HepG2 (cell line): ENCODE measurements around the gene APBA1. TPM values are rescaled to one million over a fixed set of nuclear protein-coding genes. Genes with fewer than 3 reads are reported as not detected.

Experiments
- ATAC-seq: fragments of 200-7000 bp; cut with Tn5 transposase; 3 replicates; pipeline ENCODE4 v1.9.1; 2020; ENCODE audit warnings: mild to moderate bottlenecking, moderate library complexity
- BruUV-seq: library from RNA; stranded (reverse); fragments of 400-500 nt; replicated peaks from 2 replicates; lab custom pipeline; 2021; lab: Mats Ljungman, UMichigan
- CTCF ChIA-PET: fragments of 300-600 bp; formaldehyde crosslinking; extraction: SDS; loops from one replicate; lab custom pipeline; 2021; ENCODE audit warnings: low total read pairs, inconsistent platforms, low intra/inter-chr PET ratio; lab: Yijun Ruan, JAX
- POLR2A ChIA-PET: fragments of 350-600 bp; sonication (Branson Sonifier 250); formaldehyde crosslinking; loops from one replicate; lab custom pipeline; 2020; ENCODE audit warnings: antibody characterized with exemption, inconsistent platforms; lab: Yijun Ruan, JAX
- DNase-seq: peaks from one replicate; pipeline ENCODE4 v3.0.0-alpha.2; 2015; ENCODE audit warnings: low spot score
- FAIRE-seq: peaks from 3 replicates; lab custom pipeline; 2011; peaks lifted over from hg19 to GRCh38; lab: Jason Lieb, UNC
- H2AFZ ChIP-seq: one replicate; pipeline ENCODE4 v1.6.1; 2011; ENCODE audit warnings: low read length, inconsistent platforms
- H3K27ac ChIP-seq: fragments of 300-600 bp; 3 replicates; pipeline ENCODE4 v1.8.0; 2011; ENCODE audit warnings: mixed run types, mild to moderate bottlenecking, mixed read lengths, low read length, inconsistent platforms; ENCODE audit not compliant: insufficient read depth; ENCODE audit errors: extremely low read length
- H3K27me3 ChIP-seq, 2 experiments: fragments of 200-600 bp in 1 of 2; 2 replicates in 1 of 2; 3 replicates in 1 of 2; pipeline versions ENCODE4 v1.6.0 to v1.8.0; 2011; ENCODE audit warnings: low read length in 2 of 2, mild to moderate bottlenecking in 2 of 2, moderate library complexity in 2 of 2, inconsistent platforms in 1 of 2; ENCODE audit not compliant: insufficient read depth in 2 of 2, control insufficient read depth in 1 of 2
- H3K36me3 ChIP-seq, 2 experiments: fragments of 200-600 bp in 1 of 2; replicated peaks in 1 of 2; 2 replicates in 1 of 2; 3 replicates in 1 of 2; pipeline versions ENCODE4 v1.5.1 to v1.8.0; 2011; ENCODE audit warnings: low read length in 2 of 2, inconsistent platforms in 1 of 2; ENCODE audit not compliant: insufficient read depth in 2 of 2, control insufficient read depth in 1 of 2
- H3K4me1 ChIP-seq: 2 replicates; pipeline ENCODE4 v1.5.1; 2012; ENCODE audit warnings: low read length, inconsistent platforms; ENCODE audit not compliant: insufficient read depth
- H3K4me2 ChIP-seq: 2 replicates; pipeline ENCODE4 v1.6.0; 2011; ENCODE audit warnings: low read depth, low read length, inconsistent platforms
- H3K4me3 ChIP-seq, 3 experiments: fragments of 200-600 bp in 1 of 3; sonication (generic), shearing (Covaris generic) in 1 of 3; replicated peaks in 1 of 3; 2 replicates each; pipeline ENCODE4 v1.5.1; 2011 to 2016; ENCODE audit warnings: low read length in 3 of 3, inconsistent platforms in 2 of 3, low read depth in 2 of 3, mild to moderate bottlenecking in 2 of 3, control low read depth in 1 of 3, mixed read lengths in 1 of 3; ENCODE audit not compliant: insufficient read depth in 1 of 3
- H3K79me2 ChIP-seq: one replicate; pipeline ENCODE4 v1.6.1; 2011; ENCODE audit warnings: low read length, inconsistent platforms; ENCODE audit not compliant: insufficient read depth
- H3K9ac ChIP-seq: 2 replicates; pipeline ENCODE4 v1.6.0; 2011; ENCODE audit warnings: mild to moderate bottlenecking, low read depth, low read length, inconsistent platforms; ENCODE audit not compliant: insufficient read depth
- H3K9me3 ChIP-seq: 2 replicates; pipeline ENCODE4 v1.5.1; 2012; ENCODE audit warnings: mild to moderate bottlenecking, low read length
- H4K20me1 ChIP-seq: 2 replicates; pipeline ENCODE4 v1.6.0; 2011; ENCODE audit warnings: inconsistent platforms, mild to moderate bottlenecking, low read length, moderate library complexity; ENCODE audit not compliant: insufficient read depth
- ELF3 ChIP-seq: IDR thresholded peaks from 2 replicates; pipeline ENCODE4 v1.6.1; 2016; ENCODE audit warnings: missing genetic modification reagents, missing compliant biosample characterization
- GATAD2A ChIP-seq: IDR thresholded peaks from 2 replicates; pipeline ENCODE4 v1.6.1; 2016
- GPN1 ChIP-seq: sonication (generic); formaldehyde crosslinking; IDR thresholded peaks from 2 replicates; pipeline ENCODE4 v1.5.1; 2020; ENCODE audit warnings: missing genetic modification reagents, borderline replicate concordance
- HNF4A ChIP-seq: sonication (generic); formaldehyde crosslinking; IDR thresholded peaks from 2 replicates; pipeline ENCODE4 v1.4.0; 2020; ENCODE audit warnings: missing genetic modification reagents
- MEIS2 ChIP-seq: sonication (generic); formaldehyde crosslinking; IDR thresholded peaks from 2 replicates; pipeline ENCODE4 v1.9.0; 2021; ENCODE audit warnings: mild to moderate bottlenecking, missing genetic modification reagents
- PHF20 ChIP-seq: sonication (generic); formaldehyde crosslinking; IDR thresholded peaks from 2 replicates; pipeline ENCODE4 v1.5.0; 2020; ENCODE audit warnings: mild to moderate bottlenecking, missing genetic modification reagents
- SIX1 ChIP-seq: sonication (generic); formaldehyde crosslinking; IDR thresholded peaks from 2 replicates; pipeline ENCODE4 v1.4.0; 2020; ENCODE audit warnings: missing genetic modification reagents, borderline replicate concordance
- ZBTB7A ChIP-seq: sonication (generic); formaldehyde crosslinking; IDR thresholded peaks from 2 replicates; pipeline ENCODE4 v1.8.0; 2022; ENCODE audit warnings: mild to moderate bottlenecking, missing genetic modification reagents
- ZC3H4 ChIP-seq: sonication (generic); formaldehyde crosslinking; IDR thresholded peaks from 2 replicates; pipeline ENCODE4 v1.4.0; 2020; ENCODE audit warnings: missing genetic modification reagents, borderline replicate concordance
- ZNF333 ChIP-seq: sonication (generic); formaldehyde crosslinking; IDR thresholded peaks from 2 replicates; pipeline ENCODE4 v1.4.0; 2020; ENCODE audit warnings: mild to moderate bottlenecking, missing genetic modification reagents, borderline replicate concordance
- ZNF350 ChIP-seq: sonication (generic); formaldehyde crosslinking; IDR thresholded peaks from 2 replicates; pipeline ENCODE4 v1.4.0; 2020; ENCODE audit warnings: mild to moderate bottlenecking, low read depth, missing genetic modification reagents, borderline replicate concordance
- ZNF501 ChIP-seq: sonication (generic); formaldehyde crosslinking; IDR thresholded peaks from 2 replicates; pipeline ENCODE4 v1.5.1; 2020; ENCODE audit warnings: mild to moderate bottlenecking, moderate library complexity, missing genetic modification reagents
- ZNF644 ChIP-seq: IDR thresholded peaks from 2 replicates; pipeline ENCODE4 v1.6.1; 2016; ENCODE audit warnings: low read depth
- ZNF670 ChIP-seq: sonication (generic); formaldehyde crosslinking; IDR thresholded peaks from 2 replicates; pipeline ENCODE4 v1.8.0; 2022; ENCODE audit warnings: mild to moderate bottlenecking, missing genetic modification reagents, borderline replicate concordance
- WGBS: methylation state at CpG from one replicate; pipeline ENCODE4 v1.1.6; 2017; ENCODE audit warnings: low lambda C conversion rate; 5-methylcytosine and 5-hydroxymethylcytosine counted together
- in situ Hi-C: cut with HindIII; loops from 2 replicates; pipeline ENCODE4 v1.10.0; 2017; ENCODE audit warnings: low pct_unique_long_range_greater_than_20kb; ENCODE audit not compliant: extremely low pct_ligation_motif_present
- intact Hi-C: fragments of 100-400 bp; cut with micrococcal nuclease; formaldehyde crosslinking; loops from one replicate; pipeline ENCODE4 v1.10.0; 2022; ENCODE audit not compliant: unreplicated experiment
- polyA plus RNA-seq, 8 experiments: library from polyadenylated mRNA; depleted of rRNA in 3 of 8; stranded (reverse) in 7 of 8; unstranded in 1 of 8; fragments of >200 nt; fragmentation: Illumina TruSeq in 4 of 8; extraction: Trizol in 4 of 8; gene quantifications; 2 replicates each; pipeline versions ENCODE4 v1.2.1 to v1.2.3, GENCODE V29; 2011 to 2016; ENCODE audit warnings: low read depth in 4 of 8, missing spikeins in 1 of 8, mixed read lengths in 1 of 8; ENCODE audit not compliant: insufficient read depth in 1 of 8
- total RNA-seq, 5 experiments: library from RNA; depleted of rRNA; stranded (reverse); fragments of >200 nt; fragmentation: Illumina TruSeq; extraction: Trizol; gene quantifications; 2 replicates each; pipeline ENCODE4 v1.2.3, GENCODE V29; 2016; ENCODE audit warnings: low read depth in 1 of 5
- TF ChIP-seq, protein P1 (sequence below): sonication (generic); formaldehyde crosslinking; IDR thresholded peaks from 2 replicates; pipeline ENCODE4 v1.4.0; 2020; ENCODE audit warnings: mild to moderate bottlenecking, missing genetic modification reagents, borderline replicate concordance
- TF ChIP-seq, protein P2 (sequence below): sonication (generic); formaldehyde crosslinking; IDR thresholded peaks from 2 replicates; pipeline ENCODE4 v1.4.0; 2020; ENCODE audit warnings: mild to moderate bottlenecking, missing genetic modification reagents

APBA1 gene
- total and polyA plus RNA-seq, 2 of the 13 experiments (the other 11 are each of a cell fraction or from before 2014, with no cell fraction given): 0.15 TPM; not detected in 1

DNA sequence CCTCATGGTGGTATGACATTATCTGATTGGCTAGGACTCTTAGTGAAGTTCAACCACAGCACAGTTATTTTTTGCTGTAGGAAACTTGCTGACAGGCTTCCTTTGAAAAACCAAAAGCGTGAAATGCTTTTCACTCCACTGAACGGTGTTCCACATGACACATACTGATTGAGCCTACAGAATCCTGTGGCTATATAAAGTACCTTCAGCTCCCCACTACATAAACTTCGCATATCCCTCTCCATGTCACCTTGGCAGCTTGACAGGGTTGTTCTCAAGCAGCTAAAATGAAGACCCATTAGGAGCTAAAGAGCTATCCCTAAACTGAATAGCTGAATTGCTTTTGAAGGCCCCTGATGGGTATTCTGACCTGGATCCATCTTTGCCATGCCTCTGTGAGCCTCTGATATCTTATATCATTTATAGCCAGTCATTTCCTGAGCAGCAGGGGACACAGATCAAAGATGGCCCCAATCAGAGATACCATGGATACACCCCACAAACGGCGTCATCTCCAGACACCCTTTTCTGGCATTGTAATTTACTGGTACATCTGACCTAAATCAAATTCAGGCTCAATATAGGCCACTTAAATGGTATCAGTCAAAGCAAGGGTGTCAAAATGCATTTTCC, 91.5 kb downstream of the APBA1 start (continued):
- TF ChIP-seq, protein P1, sequence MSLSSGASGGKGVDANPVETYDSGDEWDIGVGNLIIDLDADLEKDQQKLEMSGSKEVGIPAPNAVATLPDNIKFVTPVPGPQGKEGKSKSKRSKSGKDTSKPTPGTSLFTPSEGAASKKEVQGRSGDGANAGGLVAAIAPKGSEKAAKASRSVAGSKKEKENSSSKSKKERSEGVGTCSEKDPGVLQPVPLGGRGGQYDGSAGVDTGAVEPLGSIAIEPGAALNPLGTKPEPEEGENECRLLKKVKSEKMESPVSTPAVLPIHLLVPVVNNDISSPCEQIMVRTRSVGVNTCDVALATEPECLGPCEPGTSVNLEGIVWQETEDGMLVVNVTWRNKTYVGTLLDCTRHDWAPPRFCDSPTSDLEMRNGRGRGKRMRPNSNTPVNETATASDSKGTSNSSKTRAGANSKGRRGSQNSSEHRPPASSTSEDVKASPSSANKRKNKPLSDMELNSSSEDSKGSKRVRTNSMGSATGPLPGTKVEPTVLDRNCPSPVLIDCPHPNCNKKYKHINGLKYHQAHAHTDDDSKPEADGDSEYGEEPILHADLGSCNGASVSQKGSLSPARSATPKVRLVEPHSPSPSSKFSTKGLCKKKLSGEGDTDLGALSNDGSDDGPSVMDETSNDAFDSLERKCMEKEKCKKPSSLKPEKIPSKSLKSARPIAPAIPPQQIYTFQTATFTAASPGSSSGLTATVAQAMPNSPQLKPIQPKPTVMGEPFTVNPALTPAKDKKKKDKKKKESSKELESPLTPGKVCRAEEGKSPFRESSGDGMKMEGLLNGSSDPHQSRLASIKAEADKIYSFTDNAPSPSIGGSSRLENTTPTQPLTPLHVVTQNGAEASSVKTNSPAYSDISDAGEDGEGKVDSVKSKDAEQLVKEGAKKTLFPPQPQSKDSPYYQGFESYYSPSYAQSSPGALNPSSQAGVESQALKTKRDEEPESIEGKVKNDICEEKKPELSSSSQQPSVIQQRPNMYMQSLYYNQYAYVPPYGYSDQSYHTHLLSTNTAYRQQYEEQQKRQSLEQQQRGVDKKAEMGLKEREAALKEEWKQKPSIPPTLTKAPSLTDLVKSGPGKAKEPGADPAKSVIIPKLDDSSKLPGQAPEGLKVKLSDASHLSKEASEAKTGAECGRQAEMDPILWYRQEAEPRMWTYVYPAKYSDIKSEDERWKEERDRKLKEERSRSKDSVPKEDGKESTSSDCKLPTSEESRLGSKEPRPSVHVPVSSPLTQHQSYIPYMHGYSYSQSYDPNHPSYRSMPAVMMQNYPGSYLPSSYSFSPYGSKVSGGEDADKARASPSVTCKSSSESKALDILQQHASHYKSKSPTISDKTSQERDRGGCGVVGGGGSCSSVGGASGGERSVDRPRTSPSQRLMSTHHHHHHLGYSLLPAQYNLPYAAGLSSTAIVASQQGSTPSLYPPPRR (CRISPR knock-in tag): 0 out of 2 replicates have a peak, but pooled peaks have one; percentile 8
- no peak for TF ChIP-seq ELF3 (CRISPR knock-in tag)

DNA sequence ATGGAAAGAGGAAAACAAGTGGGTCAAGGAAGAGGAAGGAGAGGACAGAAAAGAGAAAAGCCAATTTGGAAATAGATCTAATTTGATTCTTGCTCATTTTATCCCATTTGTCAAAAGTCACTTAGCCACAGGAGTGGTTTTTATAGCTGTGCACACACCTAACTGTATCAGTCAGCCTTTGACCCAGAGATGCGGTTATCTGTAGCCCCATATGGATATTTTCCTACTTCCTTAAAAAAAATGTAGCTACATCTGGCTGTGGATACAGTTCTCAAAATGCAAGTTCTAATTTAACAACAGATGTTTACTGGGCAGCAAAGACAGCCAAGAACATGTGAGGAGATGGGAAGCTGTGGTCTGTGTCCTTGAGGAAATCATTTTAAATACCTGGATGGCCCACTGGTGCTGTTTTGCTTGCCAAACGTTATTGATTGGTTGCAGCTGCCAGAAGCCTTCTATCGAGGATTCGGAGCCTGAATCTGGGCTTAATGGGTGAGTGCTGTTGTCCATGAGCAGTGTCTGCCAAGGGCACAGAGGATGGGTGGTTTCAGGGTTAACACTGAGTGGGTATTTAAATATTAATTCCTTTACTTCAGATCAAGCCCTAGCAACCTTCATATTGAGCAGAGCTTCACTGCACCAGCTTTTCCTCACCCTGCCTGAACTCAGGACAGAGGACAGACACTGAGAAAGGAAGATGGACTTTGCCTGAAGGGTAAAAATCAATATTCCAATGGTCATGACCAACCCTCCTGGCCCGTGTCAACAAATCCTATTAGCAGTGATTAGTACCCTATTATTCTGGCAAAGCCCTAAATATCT, 92.2 kb downstream of the APBA1 start:
- no TSS peak for BruUV-seq
- in situ Hi-C loops (no loop called here), intact Hi-C loops (no loop called here)
- Histone ChIP-seq H3K4me1 (peaks cover 35% of the 10 kb centered on the region), H3K9me3 (no peaks in the 10 kb centered on the region), H3K27ac (peak overlapping the region; percentile 22), H3K9ac (no peak overlapping the region), H4K20me1 (no peaks in the 10 kb centered on the region), H3K79me2 (no peaks in the 10 kb centered on the region), H2AFZ (no peak overlapping the region), H3K4me2 (peak overlapping the region; percentile 57), H3K36me3 (no peaks in the 10 kb centered on the region), H3K27me3 (peaks cover 0 to 2% of the 10 kb centered on the region in 2 experiments; a peak in 1 of 5 replicates), H3K4me3 (no peak overlapping the region)
- CTCF ChIA-PET: no interaction called here
- FAIRE-seq (peak; percentile 32), DNase-seq (peak; percentile 8), ATAC-seq (peak; percentile 92)
- POLR2A ChIA-PET: no interaction called here
- 0% methylated on average over 3 of the region's 5 CpGs for WGBS
- TF ChIP-seq ZC3H4 (CRISPR knock-in tag): no peak
- TF ChIP-seq HNF4A (CRISPR knock-in tag): peak; percentile 91
- TF ChIP-seq, protein P2, sequence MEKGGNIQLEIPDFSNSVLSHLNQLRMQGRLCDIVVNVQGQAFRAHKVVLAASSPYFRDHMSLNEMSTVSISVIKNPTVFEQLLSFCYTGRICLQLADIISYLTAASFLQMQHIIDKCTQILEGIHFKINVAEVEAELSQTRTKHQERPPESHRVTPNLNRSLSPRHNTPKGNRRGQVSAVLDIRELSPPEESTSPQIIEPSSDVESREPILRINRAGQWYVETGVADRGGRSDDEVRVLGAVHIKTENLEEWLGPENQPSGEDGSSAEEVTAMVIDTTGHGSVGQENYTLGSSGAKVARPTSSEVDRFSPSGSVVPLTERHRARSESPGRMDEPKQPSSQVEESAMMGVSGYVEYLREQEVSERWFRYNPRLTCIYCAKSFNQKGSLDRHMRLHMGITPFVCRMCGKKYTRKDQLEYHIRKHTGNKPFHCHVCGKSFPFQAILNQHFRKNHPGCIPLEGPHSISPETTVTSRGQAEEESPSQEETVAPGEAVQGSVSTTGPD: peak; percentile 46; the same call in 1 of the 2 replicates
- no peak for TF ChIP-seq ZNF670 (CRISPR knock-in tag)
- TF ChIP-seq ZNF333 (CRISPR knock-in tag): no peak
- TF ChIP-seq SIX1 (CRISPR knock-in tag): no peak
- TF ChIP-seq ZNF501 (CRISPR knock-in tag): 0 out of 2 replicates have a peak, but pooled peaks have one; percentile 40
- no peak for TF ChIP-seq PHF20 (CRISPR knock-in tag)
- no peak for TF ChIP-seq ZNF350 (CRISPR knock-in tag)
- TF ChIP-seq MEIS2: 0 out of 2 replicates have a peak, but pooled peaks have one; percentile 28
- no peak for TF ChIP-seq GPN1 (CRISPR knock-in tag)
- peak; percentile 61 for TF ChIP-seq GATAD2A (CRISPR knock-in tag)
- TF ChIP-seq ZNF644 (CRISPR knock-in tag): 0 out of 2 replicates have a peak, but pooled peaks have one; percentile 25
- TF ChIP-seq ZBTB7A (CRISPR knock-in tag): no peak
